GM12892 (cell line): ENCODE data around the gene IQCE.

ENCODE experiments used
- POLR2A ChIP-seq: IDR thresholded peaks from 2 replicates; pipeline ENCODE4 v1.6.1; 2011; ENCODE audit warnings: low read depth, low read length, control low read depth
- POLR2AphosphoS5 ChIP-seq: IDR thresholded peaks from 2 replicates; pipeline ENCODE4 v1.6.1; 2011; ENCODE audit warnings: low read depth, low read length, control low read depth

GRCh38 chr7:2567679-2568278, 9.0 kb downstream of the IQCE start:
- TF ChIP-seq POLR2A (no peak), POLR2AphosphoS5 (no peak)
